Mucosa of gallbladder (tissue), 1 donor: ENCODE measurements around the gene PRDM16. TPM values are rescaled to one million over a fixed set of nuclear protein-coding genes. Genes with fewer than 3 reads are reported as not detected.

ENCODE experiments used
- DNase-seq: peaks from one replicate; pipeline ENCODE4 v3.0.0-alpha.2; 2020; ENCODE audit warnings: low spot score
- total RNA-seq: library from RNA; stranded (reverse); gene quantifications from one replicate; pipeline ENCODE4 v1.2.1, GENCODE V29; 2021
- donor health status: DM: no; HTN: no; CAD: no.

The PRDM16 gene
- total RNA-seq, 1 donor from 2014 or later: 29.3 TPM

DNA sequence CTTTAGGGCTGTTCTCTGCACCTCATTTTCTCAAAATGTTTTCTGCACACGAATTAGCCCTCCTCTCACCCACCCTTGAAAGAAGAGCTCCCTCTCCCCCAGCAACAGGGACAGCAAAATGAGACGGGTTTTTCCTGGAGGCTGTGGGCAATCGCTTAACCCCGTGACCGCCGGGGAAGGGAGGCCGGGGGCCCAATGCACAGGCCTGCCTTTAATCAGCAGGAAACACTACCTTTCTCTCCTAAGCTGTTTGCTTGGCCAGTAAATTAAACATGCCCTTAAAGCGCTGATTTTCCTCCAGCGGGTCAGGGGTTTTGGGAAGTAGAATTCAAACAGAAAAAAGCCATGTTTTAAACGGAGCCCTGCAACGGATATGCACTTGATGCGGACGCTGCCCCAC lies 114.4 kb downstream of the PRDM16 start:
- no peak for DNase-seq

DNA sequence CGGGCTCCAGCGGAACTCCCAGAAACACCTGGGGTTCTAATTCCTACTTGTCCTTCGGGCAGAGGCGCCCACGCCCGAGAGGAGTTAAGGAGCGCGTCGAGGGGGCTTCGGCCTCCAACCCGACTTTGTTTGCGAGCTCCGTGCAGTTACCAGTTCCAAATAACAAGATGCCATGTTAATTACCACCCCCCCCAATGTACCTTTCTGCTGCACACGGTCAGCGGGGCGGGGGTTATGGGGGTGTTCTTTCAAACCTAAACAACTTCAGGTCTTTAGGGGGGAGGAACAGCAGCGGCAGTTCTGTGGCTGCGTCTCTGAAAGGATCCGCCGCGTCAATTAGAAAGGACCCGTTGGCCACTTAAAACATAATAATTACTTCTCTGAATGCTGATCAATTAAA lies 114.8 kb downstream of the PRDM16 start:
- DNase-seq: no peak

DNA sequence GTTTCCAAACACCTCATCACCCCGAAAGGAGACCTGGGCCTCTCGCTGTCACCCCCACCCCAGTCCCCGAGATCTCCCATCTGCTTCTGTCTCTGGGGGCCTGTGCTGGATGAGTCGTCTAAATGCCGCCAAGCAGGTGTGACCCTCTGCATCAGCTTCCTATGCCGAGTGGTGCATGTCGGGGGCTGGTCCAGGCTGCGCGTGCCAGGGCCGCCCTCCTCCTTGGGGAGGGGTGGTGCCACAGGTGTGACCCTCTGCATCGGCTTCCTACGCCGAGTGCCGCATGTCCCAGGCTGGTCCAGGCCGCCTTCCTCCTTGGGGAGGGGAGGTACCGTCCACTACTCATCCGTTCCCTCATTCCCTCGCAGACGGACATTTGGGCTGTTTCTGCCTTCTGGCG lies 115.7 kb downstream of the PRDM16 start:
- no peak for DNase-seq

DNA sequence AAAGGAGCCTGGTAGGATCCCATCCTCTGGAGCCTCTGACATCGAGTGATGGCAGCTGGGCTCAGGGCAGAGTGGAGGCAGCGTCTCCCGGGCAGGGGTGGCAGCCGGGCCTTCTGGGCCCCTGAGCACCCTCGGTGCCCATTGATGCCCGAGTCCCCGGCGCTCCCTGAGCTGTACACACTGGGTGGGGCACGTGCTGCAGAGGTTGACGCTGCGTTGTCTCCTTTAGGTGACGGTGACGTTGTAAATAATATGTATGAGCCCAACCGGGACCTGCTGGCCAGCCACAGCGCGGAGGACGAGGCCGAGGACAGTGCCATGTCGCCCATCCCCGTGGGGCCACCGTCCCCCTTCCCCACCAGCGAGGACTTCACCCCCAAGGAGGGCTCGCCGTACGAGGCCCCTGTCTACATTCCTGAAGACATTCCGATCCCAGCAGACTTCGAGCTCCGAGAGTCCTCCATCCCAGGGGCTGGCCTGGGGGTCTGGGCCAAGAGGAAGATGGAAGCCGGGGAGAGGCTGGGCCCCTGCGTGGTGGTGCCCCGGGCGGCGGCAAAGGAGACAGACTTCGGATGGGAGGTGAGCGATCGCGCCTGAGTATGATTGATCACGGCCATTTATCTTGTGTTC lies 117.0 kb downstream of the PRDM16 start:
- DNase-seq: no peak

GRCh38 chr1:3186526-3186921 lies 117.5 kb downstream of the PRDM16 start:
- DNase-seq: peak; percentile 66

DNA sequence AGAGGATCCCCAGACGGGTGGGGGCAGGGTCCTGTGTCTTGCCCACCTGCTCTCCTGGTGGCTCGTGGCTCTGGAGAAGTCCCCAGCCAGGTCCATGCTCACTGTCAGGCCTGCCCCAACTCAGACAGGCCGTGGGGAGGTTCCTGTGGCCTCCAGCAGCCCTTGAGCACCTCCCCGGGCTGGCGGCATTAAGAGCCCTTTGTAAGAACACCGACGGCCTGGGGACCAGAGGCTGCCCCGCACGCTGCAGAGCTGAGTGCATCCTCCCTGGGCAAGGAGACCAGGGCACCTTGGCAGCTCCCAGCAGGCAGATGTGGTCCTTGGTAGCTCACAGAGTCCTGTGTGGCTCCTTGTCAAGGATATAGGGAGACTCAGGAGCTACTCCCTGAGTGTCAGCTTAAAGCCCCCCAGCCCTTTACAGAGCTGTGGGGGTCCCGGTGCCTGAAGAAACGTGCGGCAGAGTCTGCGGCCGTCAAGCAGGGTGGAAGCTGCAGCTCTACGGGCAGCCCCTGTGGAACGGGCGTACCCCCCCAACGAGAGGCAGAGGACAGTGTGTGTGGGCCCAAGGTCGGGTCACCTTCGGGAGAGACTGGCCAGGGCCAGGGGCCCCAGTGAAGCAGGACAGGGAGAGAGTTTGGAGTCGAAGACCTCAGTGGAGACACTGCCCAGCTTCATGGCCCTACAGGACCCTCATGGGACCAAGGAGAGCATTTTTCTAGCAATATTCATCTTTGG lies 118.6 kb downstream of the PRDM16 start:
- no peak for DNase-seq

DNA sequence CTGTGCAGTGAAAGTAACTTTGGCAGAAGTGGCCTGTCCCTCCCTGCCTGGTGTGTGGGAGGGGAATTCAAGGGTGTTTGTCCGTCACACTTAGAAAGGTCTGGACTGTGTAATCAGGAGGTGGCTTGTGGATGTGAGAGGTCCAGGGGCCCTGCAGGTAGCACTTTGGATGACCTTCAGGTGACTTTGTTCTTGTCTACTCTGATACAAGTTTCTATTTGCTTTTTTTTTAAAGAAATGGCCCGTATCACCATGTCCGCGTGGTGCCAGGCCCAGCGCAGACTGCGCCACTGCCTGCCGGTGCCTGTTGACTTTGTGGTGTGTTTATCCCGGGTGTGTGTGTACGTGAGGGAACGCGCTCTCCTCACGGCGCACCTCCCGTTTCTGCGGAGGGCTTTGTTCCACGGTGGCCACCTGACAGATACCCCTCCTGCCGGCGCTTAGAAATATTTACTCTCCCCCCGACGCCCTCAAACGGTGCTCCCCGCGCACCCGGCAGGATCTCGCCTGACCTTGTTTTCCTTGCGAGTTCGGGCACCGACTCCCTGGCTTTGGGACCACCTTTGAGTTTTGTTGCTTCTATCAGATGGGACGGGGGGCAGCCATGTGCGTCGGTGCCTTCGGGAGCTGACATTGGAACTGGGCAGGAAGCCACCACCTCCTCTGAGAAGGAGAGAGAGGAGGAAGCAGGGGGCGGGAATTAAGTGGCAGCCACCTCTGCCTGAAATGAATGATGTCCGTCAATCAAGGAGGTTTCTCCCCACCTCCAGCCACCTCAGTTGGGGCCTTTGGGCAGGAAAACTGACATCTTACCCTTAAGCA lies 119.4 kb downstream of the PRDM16 start:
- peak; percentile 47 for DNase-seq

GRCh38 chr1:3190256-3191041 lies 121.4 kb downstream of the PRDM16 start:
- no peak for DNase-seq

DNA sequence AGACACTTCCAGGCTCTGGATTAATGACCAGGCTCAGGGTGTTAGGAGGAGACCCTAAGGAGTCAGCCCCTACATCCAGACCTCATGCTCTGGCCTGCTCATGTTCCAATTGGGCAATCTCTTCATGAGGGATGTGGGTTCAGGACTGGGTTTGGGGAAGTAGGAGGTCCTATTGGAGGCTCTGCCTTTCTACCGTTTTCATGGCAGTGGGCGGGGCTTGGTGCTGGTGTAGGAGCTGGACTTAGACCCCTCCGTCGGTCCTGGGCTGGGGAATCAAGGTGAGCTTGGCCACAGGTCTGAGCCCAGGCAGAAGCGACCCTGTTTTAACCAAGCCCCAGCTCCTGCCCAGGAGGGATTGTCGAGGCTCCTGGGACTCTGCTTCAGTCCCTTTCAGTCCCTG lies 123.4 kb downstream of the PRDM16 start:
- DNase-seq: peak; percentile 27

DNA sequence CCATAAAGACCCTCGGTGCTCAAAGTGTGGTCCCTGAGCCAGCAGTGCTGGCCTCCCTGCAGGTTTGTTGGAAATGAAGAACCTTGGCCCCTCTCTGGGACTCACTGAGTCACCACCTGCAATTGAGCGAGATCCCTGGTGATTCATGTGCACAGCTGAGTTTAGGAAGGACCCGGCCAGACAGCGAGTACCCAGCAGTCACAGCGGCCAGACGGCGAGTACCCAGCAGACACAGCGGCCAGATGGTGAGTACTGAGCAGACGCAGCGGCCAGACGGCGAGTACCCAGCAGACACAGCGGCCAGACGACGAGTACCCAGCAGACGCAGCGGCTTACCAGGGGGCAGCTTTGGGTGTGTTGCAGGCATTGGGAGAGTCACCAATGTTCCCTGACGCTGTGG lies 123.8 kb downstream of the PRDM16 start:
- no peak for DNase-seq

DNA sequence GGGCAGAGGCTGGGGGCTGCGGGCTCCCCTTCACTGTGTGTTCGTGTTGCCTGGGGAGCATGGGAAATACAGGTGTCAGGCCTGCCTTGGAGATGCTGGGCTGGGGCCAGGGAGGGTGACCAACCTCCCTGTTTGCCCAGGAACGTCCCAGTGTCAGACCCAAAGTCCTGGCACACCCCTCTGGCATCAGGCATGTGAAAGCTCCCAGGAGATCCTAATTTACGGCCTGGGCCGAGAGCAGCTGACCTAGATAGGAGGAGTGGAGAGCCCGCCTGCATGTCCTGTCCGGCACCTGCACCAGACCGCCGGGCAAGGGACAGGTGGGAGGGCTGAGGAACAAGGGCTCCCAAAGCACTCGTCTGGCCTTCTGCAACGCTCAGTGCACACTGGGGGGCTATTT lies 124.8 kb downstream of the PRDM16 start:
- no peak for DNase-seq

DNA sequence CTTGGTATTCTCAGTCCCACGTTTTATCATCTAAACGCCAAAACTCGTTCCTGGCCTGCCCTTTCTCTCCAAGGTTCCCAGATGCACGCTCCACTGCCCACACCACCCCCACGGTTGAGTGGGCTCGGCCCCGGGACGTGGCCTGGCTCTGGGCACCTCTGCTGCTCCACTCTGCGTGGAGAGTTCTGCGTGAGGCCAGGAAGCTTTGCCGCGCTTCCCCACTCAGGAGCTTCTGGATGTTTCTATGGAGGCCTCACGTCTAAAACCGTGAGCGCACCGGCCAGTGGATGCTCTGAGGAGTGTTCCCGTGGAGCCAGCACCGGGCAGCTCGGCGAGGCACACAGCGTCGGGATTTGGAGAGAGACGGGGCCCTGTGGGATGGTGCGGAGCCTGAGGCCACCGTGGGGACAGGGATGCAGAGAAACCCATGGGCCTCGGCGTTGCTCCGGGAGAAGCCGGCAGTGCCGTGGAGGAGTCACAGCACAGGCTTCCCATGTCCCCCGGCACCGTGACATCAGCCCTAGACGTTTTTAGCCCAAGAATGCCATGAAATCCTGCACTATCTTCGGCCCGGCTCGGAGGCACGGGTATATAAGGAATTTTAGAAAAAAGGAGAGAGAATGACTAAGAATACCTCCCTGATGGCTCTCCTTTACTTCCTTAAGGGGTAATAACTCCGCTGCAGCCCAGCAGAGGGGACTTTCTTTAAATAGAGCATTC lies 125.9 kb downstream of the PRDM16 start:
- no peak for DNase-seq

- no peak for DNase-seq
Measured at GRCh38 chr1:3195480-3195815, 126.4 kb downstream of the PRDM16 start.

DNA sequence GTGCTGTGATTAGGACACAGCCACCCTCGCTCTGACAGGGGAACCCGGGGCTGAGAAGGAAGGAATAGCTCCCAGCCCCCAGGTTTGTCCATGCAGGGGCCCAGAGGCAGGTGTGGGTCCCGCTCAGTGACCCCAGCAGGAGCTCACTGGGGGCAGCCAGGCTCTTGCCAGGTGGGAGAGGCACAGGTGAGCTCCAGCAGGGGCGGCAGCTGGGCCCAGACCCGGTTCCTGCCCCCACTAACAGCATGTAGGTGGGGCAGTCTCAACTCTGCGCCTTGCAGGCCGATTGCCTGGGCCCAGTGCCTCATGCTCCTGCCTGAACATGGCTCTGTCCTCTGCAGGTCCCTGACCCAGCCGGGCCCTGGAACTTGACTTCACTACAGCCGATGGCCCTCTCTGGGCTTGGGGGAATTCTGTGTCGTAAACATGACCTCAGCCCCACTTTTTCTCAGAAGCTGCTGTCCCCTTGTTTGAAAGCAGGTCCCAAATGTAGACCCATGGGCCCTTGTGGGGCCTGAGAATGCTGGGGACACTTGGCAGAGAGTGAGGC lies 127.0 kb downstream of the PRDM16 start:
- DNase-seq: no peak

DNA sequence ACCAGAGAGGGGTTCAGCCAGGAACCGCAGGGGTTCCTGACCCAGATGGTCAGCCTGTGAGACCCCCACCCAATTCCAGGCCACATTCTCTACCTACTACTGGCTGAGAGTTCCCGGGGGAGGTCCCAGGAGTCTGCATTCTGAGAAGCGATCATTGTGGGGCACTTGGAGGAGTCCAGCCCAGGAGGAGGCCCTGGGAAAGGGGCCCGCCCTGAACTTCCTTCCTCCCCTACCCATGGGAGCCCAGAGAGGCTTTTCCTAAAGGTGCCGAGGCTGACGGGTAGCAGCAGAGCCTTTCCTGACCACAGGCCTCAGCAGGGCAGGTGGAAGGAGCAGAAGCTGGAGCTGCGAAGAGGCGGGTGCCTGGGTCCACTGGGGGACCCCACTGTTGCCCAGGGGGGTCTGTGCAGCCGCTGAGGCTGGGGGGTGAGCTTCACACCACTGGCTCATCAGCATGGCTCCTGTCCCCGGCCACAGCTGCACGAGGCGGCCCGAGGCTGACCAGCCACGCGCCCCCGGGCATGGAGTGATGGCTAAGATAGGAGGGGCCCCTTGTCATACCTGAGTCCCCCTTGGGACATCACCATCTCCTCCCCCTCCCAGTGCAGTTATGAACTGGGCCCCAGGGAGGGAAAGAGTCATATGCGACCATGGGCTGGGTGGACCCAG lies 127.7 kb downstream of the PRDM16 start:
- DNase-seq: no peak

GRCh38 chr1:3197781-3198316 lies 128.8 kb downstream of the PRDM16 start:
- DNase-seq: no peak

- DNase-seq: no peak
Measured at GRCh38 chr1:3198371-3199271, 129.6 kb downstream of the PRDM16 start.

DNA sequence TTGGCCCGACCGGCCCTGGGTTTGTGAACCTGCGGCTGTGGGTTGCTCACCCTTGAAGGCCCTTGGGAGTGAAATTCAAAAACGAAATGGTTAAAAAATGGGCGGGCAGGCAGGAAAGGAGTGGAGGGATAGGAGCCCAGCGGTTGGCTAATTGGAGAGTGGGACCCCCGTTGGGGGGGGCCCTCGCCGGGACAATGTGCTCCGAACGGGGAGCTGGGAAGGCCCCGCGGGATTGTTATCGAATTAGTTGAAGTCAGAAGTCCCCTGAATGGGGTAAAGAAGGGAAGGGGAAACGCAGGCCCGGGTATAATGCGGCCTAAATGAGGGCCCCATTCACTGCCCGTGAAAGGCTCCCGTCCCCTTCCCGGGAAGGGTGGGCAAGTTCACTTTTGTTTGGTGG lies 135.7 kb downstream of the PRDM16 start:
- no peak for DNase-seq

DNA sequence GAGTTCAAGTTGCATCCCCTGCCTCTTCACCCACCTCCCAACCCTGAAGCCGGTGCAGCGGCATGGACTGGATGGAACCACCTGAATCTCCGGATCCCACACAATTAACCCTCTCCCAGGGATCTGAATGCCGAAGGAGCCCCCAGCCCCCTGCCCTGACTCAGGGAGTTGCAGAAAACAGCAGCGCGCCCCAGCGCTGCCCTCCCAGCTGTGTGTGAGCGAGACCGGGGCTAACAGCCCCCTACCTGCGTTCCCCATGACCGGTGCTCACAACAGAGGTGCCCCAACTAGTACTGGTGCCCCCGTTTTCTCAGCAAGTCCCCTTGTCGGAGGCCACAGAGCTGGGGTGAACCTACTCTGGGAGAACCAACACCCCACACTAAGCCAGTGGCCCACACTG lies 136.8 kb downstream of the PRDM16 start:
- DNase-seq: no peak
